Keratinocyte (primary cell): ENCODE results near the gene BBX.

ENCODE experiments used
- CTCF ChIP-seq, 3 experiments: IDR thresholded peaks in 1 of 3; conservative IDR thresholded peaks in 1 of 3; optimal IDR thresholded peaks in 1 of 3; 2 replicates in 2 of 3; 3 replicates in 1 of 3; pipeline versions ENCODE3 to v1.5.1; 2011; ENCODE audit warnings: low read length in 3 of 3, mild to moderate bottlenecking in 3 of 3, moderate library complexity in 2 of 3, control low read depth in 1 of 3, inconsistent platforms in 1 of 3; ENCODE audit not compliant: insufficient read depth in 2 of 3; ENCODE audit errors: extremely low read depth in 1 of 3
- EZH2 ChIP-seq: IDR thresholded peaks from one replicate; pipeline ENCODE4 v1.6.1; 2012; ENCODE audit warnings: inconsistent platforms, mild to moderate bottlenecking, low read length, moderate library complexity

GRCh38 chr3:107644631-107645030 is 121.9 kb downstream of the BBX start:
- no peak for TF ChIP-seq CTCF (optimal IDR thresholded peaks at IDR 0.05 in 1 of 3, IDR thresholded peaks at IDR 0.05 in 1 of 3, conservative IDR thresholded peaks at IDR 0.05 in 1 of 3; ENCODE audit: extremely low read depth in 1 of 3, insufficient read depth in 2 of 3, low read length in 3 of 3)
- no peak for TF ChIP-seq EZH2
